ENCODE measurements around the gene FIP1L1.

DNA sequence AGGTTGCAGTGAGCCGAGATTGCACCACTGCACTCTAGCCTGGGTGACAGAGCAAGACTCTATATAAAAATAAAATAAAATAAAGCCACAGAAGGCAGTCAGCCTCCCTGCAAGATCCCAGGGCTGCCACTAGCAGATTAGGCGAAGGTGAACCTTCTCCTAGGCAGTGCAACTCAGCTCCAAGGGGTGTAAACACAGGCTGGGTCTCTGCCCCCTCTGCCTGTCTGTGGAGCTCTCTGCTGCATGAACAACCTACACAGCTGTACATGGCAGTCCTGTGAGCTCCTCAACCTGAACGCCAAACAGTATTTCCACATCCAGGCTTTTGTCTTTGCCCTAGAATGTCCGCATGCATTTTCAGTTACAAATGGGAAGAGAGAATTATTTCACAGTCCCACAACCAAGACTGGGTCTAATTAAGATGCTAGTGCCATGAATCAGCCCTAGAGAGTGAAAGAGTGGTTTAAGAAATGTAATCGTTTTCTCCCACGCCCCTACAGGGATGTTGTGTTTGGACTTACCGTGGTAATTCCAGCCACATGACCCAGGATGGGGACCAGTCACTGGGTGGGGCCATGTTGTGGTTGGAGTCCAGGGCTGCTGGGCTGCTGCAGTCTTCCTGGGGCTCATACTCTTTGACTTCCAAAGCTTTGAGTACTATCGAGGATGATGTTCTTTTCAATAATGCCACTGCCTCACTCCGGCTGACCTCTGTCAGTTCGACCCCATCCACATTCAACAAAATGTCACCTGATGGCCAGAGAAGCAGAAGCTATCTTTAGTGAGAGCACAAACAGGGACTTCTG lies 99.0 kb downstream of the FIP1L1 start:
- TF ChIP-seq, protein P1, sequence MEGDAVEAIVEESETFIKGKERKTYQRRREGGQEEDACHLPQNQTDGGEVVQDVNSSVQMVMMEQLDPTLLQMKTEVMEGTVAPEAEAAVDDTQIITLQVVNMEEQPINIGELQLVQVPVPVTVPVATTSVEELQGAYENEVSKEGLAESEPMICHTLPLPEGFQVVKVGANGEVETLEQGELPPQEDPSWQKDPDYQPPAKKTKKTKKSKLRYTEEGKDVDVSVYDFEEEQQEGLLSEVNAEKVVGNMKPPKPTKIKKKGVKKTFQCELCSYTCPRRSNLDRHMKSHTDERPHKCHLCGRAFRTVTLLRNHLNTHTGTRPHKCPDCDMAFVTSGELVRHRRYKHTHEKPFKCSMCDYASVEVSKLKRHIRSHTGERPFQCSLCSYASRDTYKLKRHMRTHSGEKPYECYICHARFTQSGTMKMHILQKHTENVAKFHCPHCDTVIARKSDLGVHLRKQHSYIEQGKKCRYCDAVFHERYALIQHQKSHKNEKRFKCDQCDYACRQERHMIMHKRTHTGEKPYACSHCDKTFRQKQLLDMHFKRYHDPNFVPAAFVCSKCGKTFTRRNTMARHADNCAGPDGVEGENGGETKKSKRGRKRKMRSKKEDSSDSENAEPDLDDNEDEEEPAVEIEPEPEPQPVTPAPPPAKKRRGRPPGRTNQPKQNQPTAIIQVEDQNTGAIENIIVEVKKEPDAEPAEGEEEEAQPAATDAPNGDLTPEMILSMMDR (IDR thresholded peaks at IDR 0.05 in 8 of 11, conservative IDR thresholded peaks at IDR 0.05 in 3 of 11): no peak
- TF ChIP-seq POLR2A (IDR thresholded peaks at IDR 0.05): no peak
